PC-9 (cell line): ENCODE measurements around the gene SELENOI.

ENCODE experiments used
- EZH2 ChIP-seq: fragments of 200-600 bp; sonication (generic); IDR thresholded peaks from 2 replicates; pipeline ENCODE4 v1.8.0; 2017; ENCODE audit warnings: antibody characterized with exemption, low read depth
- TF ChIP-seq, protein P1 (sequence below): fragments of 200-600 bp; sonication (generic); conservative IDR thresholded peaks from 2 replicates; pipeline ENCODE4 v1.6.1; 2017; ENCODE audit warnings: mixed run types, antibody characterized with exemption, mild to moderate bottlenecking, moderate library complexity

DNA sequence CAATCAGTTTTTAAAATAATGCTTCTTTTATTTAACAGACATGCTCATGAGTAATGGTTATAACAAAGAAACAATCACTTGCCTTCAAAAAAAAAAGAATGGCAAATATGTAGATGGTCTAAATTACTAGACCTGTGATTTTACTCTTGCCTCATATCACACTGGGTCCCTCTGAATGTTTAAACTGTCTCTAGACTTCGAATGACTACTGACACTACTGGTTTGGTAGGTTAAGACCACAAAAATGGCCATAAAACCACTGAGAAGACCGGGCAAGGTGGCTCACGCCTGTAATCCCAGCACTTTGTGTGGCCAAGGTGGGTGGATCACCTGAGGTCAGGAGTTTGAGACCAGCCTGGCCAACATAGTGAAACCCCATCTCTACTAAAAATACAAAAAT is 5.1 kb upstream of the SELENOI start:
- TF ChIP-seq, protein P1, sequence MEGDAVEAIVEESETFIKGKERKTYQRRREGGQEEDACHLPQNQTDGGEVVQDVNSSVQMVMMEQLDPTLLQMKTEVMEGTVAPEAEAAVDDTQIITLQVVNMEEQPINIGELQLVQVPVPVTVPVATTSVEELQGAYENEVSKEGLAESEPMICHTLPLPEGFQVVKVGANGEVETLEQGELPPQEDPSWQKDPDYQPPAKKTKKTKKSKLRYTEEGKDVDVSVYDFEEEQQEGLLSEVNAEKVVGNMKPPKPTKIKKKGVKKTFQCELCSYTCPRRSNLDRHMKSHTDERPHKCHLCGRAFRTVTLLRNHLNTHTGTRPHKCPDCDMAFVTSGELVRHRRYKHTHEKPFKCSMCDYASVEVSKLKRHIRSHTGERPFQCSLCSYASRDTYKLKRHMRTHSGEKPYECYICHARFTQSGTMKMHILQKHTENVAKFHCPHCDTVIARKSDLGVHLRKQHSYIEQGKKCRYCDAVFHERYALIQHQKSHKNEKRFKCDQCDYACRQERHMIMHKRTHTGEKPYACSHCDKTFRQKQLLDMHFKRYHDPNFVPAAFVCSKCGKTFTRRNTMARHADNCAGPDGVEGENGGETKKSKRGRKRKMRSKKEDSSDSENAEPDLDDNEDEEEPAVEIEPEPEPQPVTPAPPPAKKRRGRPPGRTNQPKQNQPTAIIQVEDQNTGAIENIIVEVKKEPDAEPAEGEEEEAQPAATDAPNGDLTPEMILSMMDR, result no peak
- TF ChIP-seq EZH2, result no peak
